Mononuclear cell (primary cell): ENCODE data around the gene AATK. TPM values are rescaled to one million over a fixed set of nuclear protein-coding genes. Genes with fewer than 3 reads are reported as not detected.
"Not testable (repeated sequence)": the region's sequence is repeated elsewhere in the genome, so short reads cannot be mapped to it uniquely, and the experiment has no call there.

ENCODE experiments used
- H3K27me3 ChIP-seq: 2 replicates; pipeline ENCODE4 v1.6.0; 2011; ENCODE audit warnings: low read length, control low read depth; ENCODE audit not compliant: insufficient read depth
- H3K4me1 ChIP-seq: 2 replicates; pipeline ENCODE4 v1.5.1; 2011; ENCODE audit warnings: mild to moderate bottlenecking, low read length, control low read depth; ENCODE audit not compliant: insufficient read depth
- H3K4me3 ChIP-seq: 2 replicates; pipeline ENCODE4 v1.5.1; 2011; ENCODE audit warnings: mild to moderate bottlenecking, low read length, moderate library complexity
- H3K9me3 ChIP-seq: 2 replicates; pipeline ENCODE4 v1.5.1; 2011; ENCODE audit warnings: low read depth, mild to moderate bottlenecking, control low read depth, low read length
- total RNA-seq: library from RNA; depleted of rRNA; stranded (reverse); fragments of >200 nt; gene quantifications from one replicate; pipeline ENCODE4 v1.2.3, GENCODE V29; 2012

AATK gene
- total RNA-seq, 1 donor, result 2.0 TPM

DNA sequence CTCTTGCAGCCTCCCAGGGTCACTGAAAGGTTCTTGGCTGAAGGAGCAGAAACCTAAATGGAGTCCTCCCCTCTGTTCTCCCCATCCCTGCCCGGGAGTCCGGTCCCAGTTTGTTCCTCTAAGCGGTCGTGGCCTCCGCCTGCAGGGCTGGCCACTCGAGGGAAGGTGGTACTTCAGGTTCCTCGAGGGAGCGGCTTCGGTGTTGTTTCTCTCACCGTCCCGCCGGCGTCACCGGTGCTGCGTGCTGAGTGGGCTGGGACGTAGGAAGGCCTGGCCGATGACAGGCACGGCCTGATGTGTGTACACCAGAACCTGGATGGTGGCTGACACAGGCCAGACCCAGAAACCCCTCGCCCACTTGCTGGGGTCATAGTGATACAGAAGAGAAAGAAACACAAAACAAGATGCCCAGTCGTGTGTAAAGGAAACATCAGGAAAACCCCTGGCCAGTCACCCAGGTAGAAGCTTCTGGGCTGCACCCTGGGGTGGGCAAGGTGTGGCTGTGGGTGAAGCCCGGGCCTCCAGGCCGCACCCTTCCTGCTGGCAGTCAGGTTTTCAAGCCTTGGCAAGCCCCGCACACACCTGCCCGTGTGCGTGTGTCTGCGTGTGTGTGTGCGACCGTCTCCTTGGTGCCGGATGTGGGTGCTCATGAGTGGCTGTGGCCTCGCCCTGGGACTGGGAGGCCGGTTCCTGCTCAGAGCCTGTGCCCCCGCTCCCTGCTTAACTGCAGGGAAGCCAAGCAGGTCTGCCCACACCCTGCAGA, 79.1 kb downstream of the AATK start:
- Histone ChIP-seq H3K9me3 (no peaks in the 10 kb centered on the region), H3K27me3 (no peaks in the 10 kb centered on the region), H3K4me1 (peaks cover 9% of the 10 kb centered on the region), H3K4me3 (no peak overlapping the region)

DNA sequence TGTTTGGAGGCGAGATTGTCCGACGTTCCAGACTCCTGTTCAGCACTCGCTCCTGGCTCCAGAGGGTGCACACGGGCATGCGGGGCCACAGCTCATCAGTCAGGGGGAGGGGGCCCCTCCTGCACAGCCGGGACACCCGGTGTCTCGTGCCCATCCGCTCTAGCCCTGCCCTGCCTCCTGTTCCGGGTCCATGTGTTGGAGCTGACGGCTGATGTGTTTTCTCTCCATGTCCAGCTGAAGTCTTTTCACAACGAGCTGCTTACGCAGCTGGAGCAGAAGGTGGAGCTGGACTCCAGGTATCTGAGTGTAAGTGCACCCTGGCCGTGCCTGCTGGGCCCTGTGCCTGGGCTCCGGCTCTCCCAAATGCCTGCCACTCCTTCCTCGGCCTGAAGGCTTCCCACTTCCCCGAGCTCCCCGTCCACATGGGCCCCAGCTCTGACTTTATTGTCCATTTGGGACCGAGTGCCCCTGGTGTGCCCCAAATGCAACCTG, 80.6 kb downstream of the AATK start:
- no peak overlapping the region for H3K4me3 ChIP-seq
- peaks cover 6% of the 10 kb centered on the region for H3K4me1 ChIP-seq
- H3K27me3 ChIP-seq, result no peaks in the 10 kb centered on the region
- no peaks in the 10 kb centered on the region for H3K9me3 ChIP-seq

DNA sequence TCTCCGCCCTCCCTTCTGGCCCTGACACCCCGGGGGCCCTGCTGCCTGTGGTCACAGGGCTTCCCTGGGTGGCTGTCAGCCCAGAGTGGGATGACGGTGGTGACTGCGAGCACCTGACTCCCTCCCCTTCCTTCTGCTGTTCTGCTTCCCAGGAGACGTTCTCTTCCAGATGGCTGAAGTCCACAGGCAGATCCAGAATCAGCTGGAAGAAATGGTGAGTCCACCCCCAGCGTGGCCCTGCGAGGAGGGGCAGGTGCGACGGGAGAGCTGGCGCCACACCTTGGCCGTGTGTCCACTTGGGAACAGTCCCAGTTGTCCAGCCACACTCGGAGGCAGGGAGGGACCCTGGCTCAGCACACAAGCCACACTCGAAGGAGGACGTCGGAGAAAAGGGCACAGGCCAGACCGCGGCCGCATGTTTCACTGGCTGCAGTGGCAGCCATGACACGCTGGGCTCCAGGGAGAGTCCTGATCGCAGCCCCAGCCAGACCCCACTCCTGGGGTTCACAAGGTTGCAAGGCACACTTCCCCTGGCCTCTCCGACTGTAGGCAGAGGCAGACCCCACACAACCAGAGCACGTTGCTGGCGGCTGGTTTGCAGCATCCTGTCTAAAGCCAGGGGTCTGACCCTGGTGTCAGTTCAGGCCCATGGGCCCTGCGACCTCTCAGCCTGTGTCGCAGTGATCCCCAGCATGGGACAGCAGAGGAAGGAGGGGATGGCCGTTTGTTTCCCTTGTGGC, 81.2 kb downstream of the AATK start:
- H3K9me3 ChIP-seq, result no peaks in the 10 kb centered on the region
- no peak overlapping the region for H3K4me3 ChIP-seq
- H3K27me3 ChIP-seq, result no peaks in the 10 kb centered on the region
- H3K4me1 ChIP-seq, result peaks cover under 1% of the 10 kb centered on the region

DNA sequence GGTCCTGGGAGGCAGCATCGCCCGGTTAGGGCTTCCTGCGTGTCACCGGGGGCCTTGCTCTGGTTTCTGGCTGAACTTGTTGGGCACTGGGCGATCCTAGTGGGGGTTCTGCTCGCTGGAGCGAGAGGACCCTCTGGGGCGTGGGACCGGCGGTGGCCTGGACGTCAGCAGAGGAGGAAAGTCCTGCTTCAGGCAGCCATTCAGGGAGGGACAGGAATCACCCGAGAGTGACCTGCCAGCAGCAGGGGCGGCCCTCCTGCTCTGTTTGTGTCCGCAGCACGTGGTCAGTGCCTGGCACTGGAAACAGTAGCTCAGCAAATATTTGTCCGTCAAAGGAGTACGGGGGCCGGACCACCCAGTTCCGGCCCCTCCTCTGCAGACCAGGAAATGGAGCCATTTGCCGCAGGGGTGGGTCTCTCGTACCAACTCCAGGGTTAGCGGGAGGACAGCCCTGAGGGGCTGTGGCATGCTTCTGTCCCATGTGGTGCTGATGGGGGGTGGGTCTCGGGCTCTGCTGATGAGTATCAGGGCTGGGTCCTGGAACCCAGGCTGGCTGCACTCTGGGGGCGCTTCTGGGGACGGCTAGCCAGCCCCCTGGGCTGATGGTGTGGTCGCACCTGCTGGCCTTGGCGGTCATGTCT, 82.8 kb downstream of the AATK start:
- Histone ChIP-seq H3K27me3 (no peaks in the 10 kb centered on the region), H3K9me3 (no peaks in the 10 kb centered on the region), H3K4me1 (no peaks in the 10 kb centered on the region), H3K4me3 (no peak overlapping the region)

DNA sequence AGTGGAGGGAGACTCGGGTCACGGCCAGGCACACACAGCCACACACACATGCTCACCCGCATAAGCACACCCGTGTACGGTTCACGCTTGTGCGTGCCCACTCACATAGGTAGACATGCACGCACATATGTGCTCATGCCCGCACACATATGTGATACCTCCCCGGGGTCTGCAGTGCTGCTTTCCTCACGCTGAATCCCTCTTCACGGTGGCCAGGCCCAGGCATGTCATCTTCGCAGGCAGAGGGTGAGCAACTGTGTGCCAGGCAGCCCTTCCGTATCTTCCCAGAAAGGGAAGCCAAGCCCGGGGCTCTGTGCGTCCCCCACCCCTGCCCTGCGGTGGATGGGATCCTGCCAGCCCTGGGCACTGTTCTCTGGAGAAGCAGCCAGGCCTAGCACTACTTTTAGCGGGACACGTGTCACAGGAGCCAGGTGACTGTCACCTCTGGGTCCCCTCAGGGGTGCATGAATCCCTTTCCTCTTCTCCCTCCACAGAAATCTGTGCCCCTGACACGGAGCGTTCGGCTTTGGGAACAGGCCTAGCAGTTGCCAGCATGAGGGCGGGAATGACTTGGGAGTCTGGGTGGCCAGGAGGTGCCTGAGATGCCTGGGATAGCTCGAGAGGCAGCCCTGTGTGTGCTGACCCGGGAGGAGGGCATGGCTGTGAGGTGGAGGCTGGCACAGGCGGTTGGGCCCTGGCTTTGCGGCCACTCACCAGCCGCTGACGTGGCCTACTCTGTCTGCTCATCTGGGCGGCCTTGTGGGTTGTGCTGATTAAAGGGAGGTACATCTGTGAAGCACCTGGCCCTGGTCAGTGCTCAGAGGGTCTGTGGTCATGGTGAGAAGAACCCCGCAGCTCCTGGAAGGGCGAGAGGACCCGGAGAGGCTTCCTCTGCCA, 83.6 kb downstream of the AATK start:
- no peaks in the 10 kb centered on the region for H3K4me1 ChIP-seq
- no peaks in the 10 kb centered on the region for H3K9me3 ChIP-seq
- H3K27me3 ChIP-seq, result no peaks in the 10 kb centered on the region
- no peak overlapping the region for H3K4me3 ChIP-seq

DNA sequence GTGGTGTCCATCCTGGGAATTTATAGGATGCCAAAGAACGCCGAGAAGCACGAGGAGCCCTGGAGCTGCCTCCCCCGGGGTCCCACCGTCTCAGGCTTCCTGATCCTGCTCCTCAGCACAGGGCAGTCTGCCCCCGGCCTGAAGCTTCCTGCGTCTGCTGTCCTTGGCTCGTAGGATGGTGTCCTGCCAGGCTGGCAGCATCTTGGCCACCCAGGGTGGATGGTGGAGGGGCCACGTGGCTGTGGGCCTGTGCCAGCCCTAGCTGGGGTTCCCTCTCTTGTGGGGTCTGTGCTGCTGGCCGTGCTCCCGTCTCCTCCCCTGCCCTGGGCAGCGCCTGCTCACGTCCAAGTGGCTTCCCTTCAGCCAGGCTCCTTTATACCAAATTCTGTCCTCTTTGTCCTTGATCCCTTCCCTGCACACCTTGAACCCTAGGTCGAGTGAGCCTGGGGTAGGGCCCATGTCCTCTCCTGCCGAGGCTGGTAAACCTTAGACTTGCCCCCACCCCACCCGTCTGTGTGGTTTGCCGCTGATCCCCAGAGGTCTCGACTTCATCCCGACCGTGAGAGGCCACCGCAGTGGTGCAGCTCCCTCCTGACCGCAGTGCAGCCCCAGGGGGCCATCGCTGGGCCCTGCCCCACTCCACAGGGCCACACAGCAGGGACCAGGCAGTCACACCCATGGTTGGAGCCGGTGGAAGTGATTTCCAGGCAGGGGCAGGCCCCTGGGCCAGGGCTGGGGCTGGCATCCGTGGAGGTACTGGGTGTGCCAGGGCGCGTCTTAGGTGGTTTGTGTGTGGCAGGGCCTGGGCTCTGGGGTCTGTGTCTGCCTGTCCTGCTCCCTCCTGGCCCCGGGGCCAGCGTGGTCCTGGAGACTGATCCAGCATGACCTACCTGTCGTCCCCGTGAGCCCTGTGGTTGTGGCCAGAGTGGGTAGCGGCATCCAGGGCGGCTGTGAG, 84.5 kb downstream of the AATK start:
- Histone ChIP-seq H3K4me1 (no peaks in the 10 kb centered on the region), H3K27me3 (no peaks in the 10 kb centered on the region), H3K9me3 (no peaks in the 10 kb centered on the region), H3K4me3 (no peak overlapping the region)

DNA sequence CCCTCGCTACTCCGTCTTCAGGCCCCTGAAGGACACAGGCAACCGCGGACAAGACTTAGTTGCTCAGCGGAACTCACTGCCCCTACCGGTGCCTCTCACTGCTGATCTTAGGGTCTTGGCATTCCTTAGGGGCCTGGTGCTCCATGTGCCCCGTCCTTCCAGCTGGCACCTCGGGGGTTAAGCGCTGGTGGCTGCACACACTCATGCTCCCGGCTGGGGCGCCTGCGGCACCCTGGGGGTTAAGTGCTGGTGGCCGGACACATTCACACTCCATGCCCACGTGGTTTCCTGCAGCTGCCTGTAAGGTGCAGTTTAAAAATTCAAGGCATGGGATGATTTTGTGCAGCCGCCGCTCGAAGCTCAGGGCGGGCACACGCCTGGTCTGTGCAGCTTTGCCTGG, 86.0 kb downstream of the AATK start:
- Histone ChIP-seq H3K9me3 (no peaks in the 10 kb centered on the region), H3K4me1 (no peaks in the 10 kb centered on the region), H3K27me3 (no peaks in the 10 kb centered on the region), H3K4me3 (no peak overlapping the region)

DNA sequence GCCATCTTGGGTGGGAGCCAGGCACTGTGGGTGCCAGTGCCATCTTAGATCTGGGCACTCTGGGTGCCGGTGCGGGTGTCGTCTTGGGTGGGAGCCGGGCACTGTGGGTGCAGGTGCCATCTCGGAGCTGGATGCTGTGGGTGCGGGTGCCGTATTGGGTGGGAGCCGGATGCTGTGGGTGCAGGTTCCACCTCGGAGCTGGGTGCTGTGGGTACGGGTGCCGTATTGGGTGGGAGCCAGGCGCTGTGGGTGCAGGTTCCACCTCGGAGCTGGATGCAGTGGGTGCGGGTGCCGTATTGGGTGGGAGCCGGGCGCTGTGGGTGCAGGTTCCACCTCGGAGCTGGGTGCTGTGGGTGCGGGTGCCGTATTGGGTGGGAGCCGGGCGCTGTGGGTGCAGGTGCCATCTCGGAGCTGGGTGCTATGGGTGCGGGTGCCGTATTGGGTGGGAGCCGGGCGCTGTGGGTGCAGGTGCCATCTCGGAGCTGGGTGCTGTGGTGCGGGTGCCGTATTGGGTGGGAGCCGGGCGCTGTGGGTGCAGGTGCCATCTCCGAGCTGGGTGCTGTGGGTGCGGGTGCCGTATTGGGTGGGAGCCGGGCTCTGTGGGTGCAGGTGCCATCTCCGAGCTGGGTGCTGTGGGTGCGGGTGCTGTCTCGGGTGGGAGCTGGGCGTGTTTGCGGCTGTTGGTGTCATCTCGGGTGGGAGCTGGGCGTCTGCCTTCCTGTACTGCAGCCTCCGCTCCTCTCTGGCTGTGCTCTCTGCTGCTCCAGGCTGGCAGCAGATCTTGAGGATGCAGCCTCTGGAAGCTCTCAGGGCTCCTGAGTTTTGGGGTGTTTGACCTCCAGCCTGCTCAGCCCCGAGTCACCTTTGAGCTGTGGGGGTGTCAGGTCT, 87.8 kb downstream of the AATK start:
- not testable (repeated sequence) for H3K27me3 ChIP-seq, H3K4me3 ChIP-seq, H3K4me1 ChIP-seq, H3K9me3 ChIP-seq

DNA sequence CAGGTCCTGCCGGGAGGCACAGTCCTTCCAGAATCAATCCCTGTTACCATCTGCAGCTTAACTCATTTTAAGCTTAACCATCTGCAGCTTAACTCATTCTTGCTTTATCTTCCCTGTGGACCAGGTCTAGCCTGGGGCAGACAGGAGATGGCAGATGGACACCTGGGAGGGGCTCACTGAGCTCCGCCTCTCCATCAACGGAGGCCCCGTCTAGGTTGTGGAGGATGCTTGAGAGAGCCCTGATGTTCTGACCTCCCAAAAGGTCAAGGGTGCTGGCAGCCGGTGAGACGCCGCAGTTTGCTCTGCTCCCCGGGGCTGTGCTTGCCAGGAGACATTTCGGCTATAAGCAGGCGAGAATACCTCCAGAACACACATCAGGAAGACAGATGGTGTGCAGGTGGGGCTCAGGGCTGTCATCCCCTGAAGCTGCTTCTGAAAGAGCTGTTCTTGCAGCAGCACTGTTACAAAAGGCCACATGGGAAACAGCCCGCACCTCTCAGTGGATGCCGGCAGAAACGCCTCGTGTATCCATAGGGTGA, 89.8 kb downstream of the AATK start:
- no peaks in the 10 kb centered on the region for H3K9me3 ChIP-seq
- no peak overlapping the region for H3K4me3 ChIP-seq
- no peaks in the 10 kb centered on the region for H3K27me3 ChIP-seq
- no peaks in the 10 kb centered on the region for H3K4me1 ChIP-seq

DNA sequence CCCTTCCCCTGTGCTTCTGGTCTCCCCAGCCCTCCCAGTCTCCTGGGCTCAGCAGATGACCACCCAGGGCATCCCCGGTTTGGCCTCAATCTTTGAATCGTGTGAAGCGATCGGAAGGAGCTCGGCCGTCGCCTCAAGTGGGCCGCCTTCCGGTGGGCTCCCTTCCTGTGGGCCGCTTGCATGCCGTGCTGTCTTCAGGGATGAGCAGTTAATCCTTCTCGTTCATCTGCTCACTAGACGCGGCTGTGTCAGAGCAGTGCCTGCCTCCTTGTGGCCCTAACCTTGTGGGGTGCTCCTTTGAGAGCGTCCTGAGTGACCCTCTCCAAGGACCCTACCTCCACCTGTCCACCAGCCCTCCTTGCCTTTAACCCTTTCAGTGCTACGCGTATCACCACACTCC, 90.7 kb downstream of the AATK start:
- Histone ChIP-seq H3K9me3 (no peaks in the 10 kb centered on the region), H3K4me3 (no peak overlapping the region), H3K27me3 (no peaks in the 10 kb centered on the region), H3K4me1 (no peaks in the 10 kb centered on the region)

DNA sequence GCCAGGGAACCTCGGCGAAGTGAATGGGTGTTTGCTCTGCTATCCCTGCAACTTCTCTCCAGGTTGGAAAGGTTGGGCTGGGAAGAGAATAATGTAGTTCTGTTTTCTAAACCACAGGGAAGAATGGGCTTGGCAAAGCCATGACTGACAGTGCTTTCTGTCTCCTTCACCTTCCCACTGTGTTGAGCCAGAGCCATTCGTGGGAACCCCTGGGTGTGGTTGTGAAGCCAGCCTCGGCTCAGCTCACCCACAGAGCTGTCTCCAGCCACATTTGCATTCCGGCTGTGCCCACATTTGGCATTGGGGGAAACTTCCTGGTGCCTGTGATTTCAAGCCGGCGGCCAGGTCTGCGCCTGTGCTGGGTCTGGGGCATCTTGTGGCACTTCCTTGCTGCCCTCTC, 91.1 kb downstream of the AATK start:
- no peaks in the 10 kb centered on the region for H3K4me1 ChIP-seq
- H3K4me3 ChIP-seq, result no peak overlapping the region
- H3K9me3 ChIP-seq, result no peaks in the 10 kb centered on the region
- no peaks in the 10 kb centered on the region for H3K27me3 ChIP-seq

DNA sequence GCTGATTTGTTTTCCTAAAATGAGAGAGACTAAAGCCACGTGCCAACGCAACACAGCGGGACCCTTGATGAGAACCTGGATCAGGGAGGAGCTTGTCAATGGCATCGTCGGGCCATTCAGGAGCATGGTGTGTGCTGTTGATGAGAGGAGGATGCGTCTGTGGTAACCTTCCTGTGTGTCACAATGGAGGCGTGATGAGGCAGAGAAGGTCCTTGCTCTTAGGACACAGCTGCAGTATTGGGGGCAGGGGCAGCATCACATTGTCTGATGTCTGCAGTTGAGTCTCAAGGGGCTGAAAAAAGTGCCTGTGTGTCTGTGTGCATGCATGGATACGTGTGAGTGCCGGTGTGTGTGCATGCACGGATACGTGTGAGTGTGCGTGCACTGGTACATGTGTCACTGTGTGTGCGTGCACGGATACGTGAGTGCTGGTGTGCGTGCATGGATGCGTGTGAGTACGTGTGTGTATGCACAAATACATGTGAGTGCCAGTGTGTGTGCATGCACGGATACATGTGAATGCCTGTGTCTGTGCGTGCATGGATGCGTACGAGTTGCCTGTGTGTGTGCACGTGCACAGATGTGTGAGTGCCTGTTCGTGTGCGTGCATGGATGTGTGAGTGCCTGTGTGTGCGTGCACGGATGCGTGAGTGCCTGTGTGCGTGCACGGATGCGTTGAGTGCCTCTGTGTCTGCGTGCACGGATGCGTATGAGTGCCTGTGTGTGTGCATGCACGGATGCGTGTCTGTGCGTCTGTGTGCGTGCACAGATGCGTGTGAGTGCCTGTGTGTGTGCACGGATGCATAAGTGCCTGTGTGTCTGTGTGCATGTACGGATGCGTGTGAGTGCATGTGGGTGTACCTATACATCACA, 91.8 kb downstream of the AATK start:
- H3K9me3 ChIP-seq, result no peaks in the 10 kb centered on the region
- no peak overlapping the region for H3K4me3 ChIP-seq
- H3K4me1 ChIP-seq, result no peaks in the 10 kb centered on the region
- no peaks in the 10 kb centered on the region for H3K27me3 ChIP-seq
